Transverse colon (tissue), 4 donors: ENCODE data around the gene TOP1. TPM values are rescaled to one million over a fixed set of nuclear protein-coding genes. Genes with fewer than 3 reads are reported as not detected.

ENCODE experiments used
- DNase-seq: peaks from one replicate; pipeline ENCODE4 v3.0.0-alpha.2; 2019
- H3K27ac ChIP-seq, 4 donors: fragments of 200-600 bp; sonication (generic); 2 replicates each; pipeline ENCODE4 v1.5.1; 2016 to 2018; ENCODE audit warnings: inconsistent platforms in 4 of 4
- H3K27me3 ChIP-seq: fragments of 200-600 bp; sonication (generic); 2 replicates; pipeline ENCODE4 v1.5.1; 2017; ENCODE audit warnings: inconsistent platforms
- H3K36me3 ChIP-seq, 4 donors: fragments of 200-600 bp; sonication (generic); 2 replicates each; pipeline ENCODE4 v1.5.1; 2017 to 2019; ENCODE audit warnings: inconsistent platforms in 4 of 4
- H3K4me1 ChIP-seq, 4 donors: fragments of 200-600 bp; sonication (generic); 2 replicates each; pipeline ENCODE4 v1.5.1; 2017 to 2020; ENCODE audit warnings: inconsistent platforms in 4 of 4
- H3K4me3 ChIP-seq, 4 donors: fragments of 200-600 bp; sonication (generic); 1 replicate in 1 of 4; 2 replicates in 3 of 4; pipeline versions ENCODE4 v1.5.1 to v1.6.1; 2017 to 2019; ENCODE audit warnings: inconsistent platforms in 4 of 4
- H3K9me3 ChIP-seq, 2 donors: fragments of 200-600 bp; sonication (generic); 2 replicates each; pipeline ENCODE4 v1.5.1; 2017 to 2019; ENCODE audit warnings: inconsistent platforms in 2 of 2
- EP300 ChIP-seq: sonication (generic); formaldehyde crosslinking; IDR thresholded peaks from one replicate; pipeline ENCODE4 v1.6.1; 2017; ENCODE audit warnings: antibody characterized with exemption, low read depth
- POLR2A ChIP-seq: fragments of 450-650 bp; IDR thresholded peaks from one replicate; pipeline ENCODE4 v1.6.1; 2016; ENCODE audit warnings: antibody characterized with exemption, mild to moderate bottlenecking, moderate library complexity
- POLR2AphosphoS5 ChIP-seq, 3 donors: sonication (generic); formaldehyde crosslinking; IDR thresholded peaks; one replicate each; pipeline ENCODE4 v1.6.1; 2016; ENCODE audit warnings: antibody characterized with exemption in 3 of 3
- WGBS, 2 donors: methylation state at CpG; one replicate each; pipeline ENCODE4 v1.1.5; 2018; ENCODE audit warnings: low coverage in 1 of 2; 5-methylcytosine and 5-hydroxymethylcytosine counted together
- in situ Hi-C, 4 donors: fragments of 200-750 bp; cut with MboI; loops; one replicate each; pipeline versions ENCODE4 v1.15.0 to v1.15.1; 2017; ENCODE audit warnings: low sequenced_read_pairs in 3 of 4, low pct_ligation_motif_present in 1 of 4, low pct_unique_long_range_greater_than_20kb in 1 of 4
- intact Hi-C: fragments of 100-400 bp; cut with DNase I; formaldehyde crosslinking; loops from one replicate; pipeline ENCODE4 v1.15.1; 2023; ENCODE audit warnings: low total_unique reads
- total RNA-seq, 4 donors: library from RNA; depleted of rRNA; stranded (reverse); fragments of >200 nt; gene quantifications; one replicate each; pipeline ENCODE4 v1.1.0, GENCODE V29; 2016
- TF ChIP-seq, protein P1 (sequence below), 5 experiments: fragments of 200-600 bp in 3 of 5; fragments of 450-650 bp in 2 of 5; sonication (generic) in 3 of 5; IDR thresholded peaks; 1 replicate in 2 of 5; 2 replicates in 3 of 5; pipeline ENCODE4 v1.5.1; 2016 to 2017; ENCODE audit warnings: antibody characterized with exemption in 5 of 5, inconsistent platforms in 3 of 5, mild to moderate bottlenecking in 2 of 5, moderate library complexity in 1 of 5

TOP1 gene
- total RNA-seq, 4 donors from 2014 or later = 29.6 to 52.3 (median 36.9) TPM

DNA sequence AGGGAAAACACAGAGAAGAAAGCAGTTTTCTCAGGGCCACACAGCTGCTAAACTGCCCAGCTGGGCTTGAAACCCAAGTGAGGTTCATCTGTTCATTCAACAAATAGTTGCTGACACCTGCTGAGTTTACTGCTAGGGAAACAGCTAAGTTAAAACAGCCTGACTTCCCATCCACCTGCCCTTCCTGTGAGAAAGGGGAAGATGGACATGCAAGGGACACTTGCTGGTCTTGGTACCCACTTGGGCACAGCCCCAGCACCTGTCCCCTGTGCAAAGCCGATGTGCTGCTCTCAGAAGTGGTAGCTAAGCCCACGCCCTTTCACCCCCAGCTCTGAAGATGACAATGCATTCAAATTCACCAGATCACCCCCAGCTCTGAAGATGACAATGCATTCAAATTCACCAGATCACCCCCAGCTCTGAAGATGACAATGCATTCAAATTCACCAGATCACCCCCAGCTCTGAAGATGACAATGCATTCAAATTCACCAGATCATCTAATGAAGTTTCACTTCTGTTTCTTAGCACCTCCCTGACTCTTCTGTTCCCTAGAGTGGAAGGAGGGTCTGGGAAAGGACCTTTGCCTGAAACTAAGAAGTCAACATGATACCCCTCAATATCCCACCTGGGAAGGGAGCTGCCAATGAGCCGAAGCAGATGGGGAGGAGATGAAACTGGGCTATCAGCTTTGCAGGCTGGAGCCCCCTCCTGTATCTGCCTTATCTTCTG, 46.0 kb upstream of the TOP1 start:
- H3K9me3 ChIP-seq = peaks cover 4 to 12% of the 10 kb centered on the region in 2 donors
- 70 to 86% methylated on average over 2 to 3 of the region's 3 CpGs for WGBS, 2 donors
- H3K4me3 ChIP-seq = no peak overlapping the region
- TF ChIP-seq EP300 = no peak
- no peak for DNase-seq
- no peak overlapping the region for H3K27ac ChIP-seq
- no peaks in the 10 kb centered on the region for H3K27me3 ChIP-seq
- intact Hi-C loops = no loop called here
- H3K36me3 ChIP-seq = no peaks in the 10 kb centered on the region
- in situ Hi-C loops = loop anchor here in 2 of 4 donors (10.0 to 25.0 kb wide), 2 partner anchors 112 to 355 kb away; partner anchors contain the start of gene LPIN3 (in 1 of the 2)
- H3K4me1 ChIP-seq = no peaks in the 10 kb centered on the region

DNA sequence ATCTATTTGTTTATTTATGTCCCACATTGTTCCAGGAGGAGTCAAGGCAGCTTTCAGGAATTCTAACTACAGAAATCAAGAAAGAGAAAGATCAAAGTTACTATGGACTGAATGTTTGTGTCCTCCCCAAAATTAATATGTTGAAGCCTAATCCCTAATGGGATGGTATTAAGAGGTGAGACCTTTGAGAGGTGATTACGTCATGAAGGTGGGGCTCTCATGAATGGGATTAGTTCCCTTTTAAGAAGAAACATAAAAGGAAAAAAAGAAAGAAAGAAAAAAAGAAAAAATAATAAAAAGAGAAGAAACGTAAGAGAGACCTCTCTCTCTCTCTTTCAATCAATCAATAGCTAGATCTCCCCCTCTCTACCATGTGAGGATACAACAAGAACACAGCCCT, 44.7 kb upstream of the TOP1 start:
- no peaks in the 10 kb centered on the region for H3K4me1 ChIP-seq
- in situ Hi-C loops = loop anchor here in 2 of 4 donors (10.0 to 25.0 kb wide), 2 partner anchors 111 to 353 kb away; partner anchors contain the start of gene LPIN3 (in 1 of the 2)
- no peak overlapping the region for H3K27ac ChIP-seq
- TF ChIP-seq, protein P1, sequence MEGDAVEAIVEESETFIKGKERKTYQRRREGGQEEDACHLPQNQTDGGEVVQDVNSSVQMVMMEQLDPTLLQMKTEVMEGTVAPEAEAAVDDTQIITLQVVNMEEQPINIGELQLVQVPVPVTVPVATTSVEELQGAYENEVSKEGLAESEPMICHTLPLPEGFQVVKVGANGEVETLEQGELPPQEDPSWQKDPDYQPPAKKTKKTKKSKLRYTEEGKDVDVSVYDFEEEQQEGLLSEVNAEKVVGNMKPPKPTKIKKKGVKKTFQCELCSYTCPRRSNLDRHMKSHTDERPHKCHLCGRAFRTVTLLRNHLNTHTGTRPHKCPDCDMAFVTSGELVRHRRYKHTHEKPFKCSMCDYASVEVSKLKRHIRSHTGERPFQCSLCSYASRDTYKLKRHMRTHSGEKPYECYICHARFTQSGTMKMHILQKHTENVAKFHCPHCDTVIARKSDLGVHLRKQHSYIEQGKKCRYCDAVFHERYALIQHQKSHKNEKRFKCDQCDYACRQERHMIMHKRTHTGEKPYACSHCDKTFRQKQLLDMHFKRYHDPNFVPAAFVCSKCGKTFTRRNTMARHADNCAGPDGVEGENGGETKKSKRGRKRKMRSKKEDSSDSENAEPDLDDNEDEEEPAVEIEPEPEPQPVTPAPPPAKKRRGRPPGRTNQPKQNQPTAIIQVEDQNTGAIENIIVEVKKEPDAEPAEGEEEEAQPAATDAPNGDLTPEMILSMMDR (IDR thresholded peaks at IDR 0.05) = no peak
- no peaks in the 10 kb centered on the region for H3K36me3 ChIP-seq
- H3K4me3 ChIP-seq = no peak overlapping the region
- intact Hi-C loops = no loop called here
- WGBS, 2 donors = 90 to 100% methylated on average over 2 of the region's 2 CpGs
- H3K27me3 ChIP-seq = no peaks in the 10 kb centered on the region
- DNase-seq = no peak
- no peaks in the 10 kb centered on the region for H3K9me3 ChIP-seq

DNA sequence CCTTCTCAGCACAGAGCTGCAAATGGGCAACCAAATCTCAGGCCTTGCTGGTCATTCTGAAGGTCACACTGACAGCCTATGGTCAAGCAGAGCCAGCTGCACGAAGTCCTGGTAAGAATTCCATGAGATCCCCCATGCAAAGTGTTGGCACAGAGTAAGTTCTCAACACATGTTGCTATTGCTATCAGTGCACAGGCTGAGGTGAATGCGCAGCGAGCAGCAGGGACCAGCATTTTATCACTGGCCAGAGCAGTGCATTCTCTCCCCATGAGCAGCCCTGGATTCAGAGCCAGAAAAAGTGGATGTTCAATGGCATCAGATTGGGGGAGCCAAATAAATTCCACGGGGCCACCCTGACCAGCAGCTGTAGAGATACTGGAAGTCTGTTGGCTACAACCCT, 44.1 kb upstream of the TOP1 start:
- Histone ChIP-seq H3K27ac (no peak overlapping the region), H3K4me3 (no peak overlapping the region), H3K9me3 (no peaks in the 10 kb centered on the region), H3K36me3 (no peaks in the 10 kb centered on the region), H3K4me1 (no peaks in the 10 kb centered on the region), H3K27me3 (no peaks in the 10 kb centered on the region)
- no peak for DNase-seq
- in situ Hi-C loops (loop anchor here in 2 of 4 donors (10.0 to 25.0 kb wide), 2 partner anchors 110 to 353 kb away; partner anchors contain the start of gene LPIN3 (in 1 of the 2)), intact Hi-C loops (no loop called here)
- no peak for TF ChIP-seq POLR2AphosphoS5 (IDR thresholded peaks at IDR 0.05)
- TF ChIP-seq EP300 = no peak
- TF ChIP-seq, protein P1 (IDR thresholded peaks at IDR 0.05) = no peak
- no peak for TF ChIP-seq POLR2A
- WGBS, 2 donors = 98% methylated on average over 4 of the region's 4 CpGs; no CpG with 5 or more reads in 1 of the 2 donors

DNA sequence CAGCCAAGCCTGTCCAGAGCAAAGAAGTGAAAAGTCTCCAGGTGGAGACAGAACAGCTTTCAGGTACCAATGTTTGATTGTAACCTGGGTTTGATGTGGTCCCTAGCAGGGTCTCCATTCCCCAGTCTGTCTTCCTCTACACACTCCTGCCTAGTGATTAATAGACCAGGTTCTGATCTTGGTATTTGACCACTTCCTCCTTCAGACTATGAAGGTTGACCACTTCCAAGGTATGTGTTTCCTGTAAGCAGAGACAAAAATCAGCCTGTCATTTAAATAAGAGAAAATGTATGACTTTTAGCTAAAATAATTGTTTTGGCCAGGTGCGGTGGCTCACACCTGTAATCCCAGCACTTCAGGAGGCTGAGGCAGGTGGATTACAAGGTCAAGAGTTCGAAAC, 41.8 kb upstream of the TOP1 start:
- no peak overlapping the region for H3K27ac ChIP-seq
- no peaks in the 10 kb centered on the region for H3K27me3 ChIP-seq
- H3K4me1 ChIP-seq = peaks cover 0 to 13% (median 3%) of the 10 kb centered on the region in 4 donors
- no peak overlapping the region for H3K4me3 ChIP-seq
- intact Hi-C loops (no loop called here), in situ Hi-C loops (loop anchor here in 2 of 4 donors (10.0 to 25.0 kb wide), 2 partner anchors 108 to 351 kb away; partner anchors contain the start of gene LPIN3 (in 1 of the 2))
- H3K36me3 ChIP-seq = no peaks in the 10 kb centered on the region
- DNase-seq = no peak
- H3K9me3 ChIP-seq = no peaks in the 10 kb centered on the region
- no peak for TF ChIP-seq POLR2A
- TF ChIP-seq, protein P1 (IDR thresholded peaks at IDR 0.05) = no peak
- no peak for TF ChIP-seq POLR2AphosphoS5 (IDR thresholded peaks at IDR 0.05)
- TF ChIP-seq EP300 = no peak
- 67 to 72% methylated on average over 1 to 2 of the region's 2 CpGs for WGBS, 2 donors
